ENCODE results near the gene FTH1.

FTH1 gene

GRCh38 chr11:61947486-61948210 lies 19.8 kb downstream of the FTH1 start:
- peak; percentile 60 for DNase-seq

GRCh38 chr11:61946894-61947293 lies 20.5 kb downstream of the FTH1 start:
- no peak for DNase-seq

- no peak for DNase-seq
These were observed 22.2 kb downstream of the FTH1 start for GRCh38 chr11:61945191-61945590.

GRCh38 chr11:61940466-61940865 lies 27.0 kb downstream of the FTH1 start:
- no peak for DNase-seq

GRCh38 chr11:61935861-61936260 lies 31.6 kb downstream of the FTH1 start:
- DNase-seq = no peak

- DNase-seq = no peak
These were observed 36.5 kb downstream of the FTH1 start for GRCh38 chr11:61930933-61931332.

GRCh38 chr11:61928606-61929005 lies 38.8 kb downstream of the FTH1 start:
- DNase-seq = no peak

- no peak for DNase-seq
These were observed 39.9 kb downstream of the FTH1 start for GRCh38 chr11:61927501-61927900.

GRCh38 chr11:61926235-61926634 lies 41.2 kb downstream of the FTH1 start:
- DNase-seq = no peak

GRCh38 chr11:61925736-61926135 lies 41.7 kb downstream of the FTH1 start:
- no peak for DNase-seq

- DNase-seq = no peak
These were observed 43.4 kb downstream of the FTH1 start for GRCh38 chr11:61924064-61924455.

- DNase-seq = no peak
These were observed 44.0 kb downstream of the FTH1 start for GRCh38 chr11:61923166-61924063.

- DNase-seq = no peak
These were observed 44.9 kb downstream of the FTH1 start for GRCh38 chr11:61922539-61922938.

- no peak for DNase-seq
These were observed 46.0 kb downstream of the FTH1 start for GRCh38 chr11:61921446-61921845.

- no peak for DNase-seq
These were observed 47.5 kb downstream of the FTH1 start for GRCh38 chr11:61919705-61920631.

- no peak for DNase-seq
These were observed 48.3 kb downstream of the FTH1 start for GRCh38 chr11:61918938-61919704.

- no peak for DNase-seq
These were observed 49.0 kb downstream of the FTH1 start for GRCh38 chr11:61918251-61918937.

- DNase-seq = no peak
These were observed 49.9 kb downstream of the FTH1 start, which contains the start of gene RAB3IL1 for GRCh38 chr11:61917334-61918109. TSS of gene RAB3IL1 (minus strand) at chr11:61917566. CDS start at chr11:61917367, 199 bp downstream.

- no peak for DNase-seq
These were observed 50.6 kb downstream of the FTH1 start for GRCh38 chr11:61916737-61917333.

- DNase-seq = no peak
These were observed 52.8 kb downstream of the FTH1 start for GRCh38 chr11:61914471-61915171.
